ENCODE measurements around the gene SLC18B1.

The SLC18B1 gene

GRCh38 chr6:132741281-132741680 is 57.2 kb downstream of the SLC18B1 start:
- no peak for DNase-seq (ENCODE audit: low read depth)

DNA sequence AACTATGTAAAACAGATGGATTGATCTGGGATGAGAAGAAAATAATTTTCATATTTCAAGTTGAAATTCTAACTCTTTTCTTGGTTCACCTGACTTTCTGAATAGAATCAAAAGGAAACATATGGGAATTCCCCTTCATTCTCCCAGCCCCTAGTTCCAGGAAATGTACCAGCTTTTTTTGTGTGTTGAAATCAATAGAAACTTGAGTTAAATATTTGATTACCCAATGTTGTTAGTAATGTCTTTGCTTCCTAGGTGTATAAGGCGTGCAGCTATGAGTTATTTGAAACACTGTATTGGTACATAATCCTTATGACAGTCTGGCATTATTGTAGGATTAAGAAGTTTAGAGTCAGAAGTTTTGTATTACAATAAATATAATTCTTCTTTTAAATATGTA is 62.2 kb downstream of the SLC18B1 start:
- DNase-seq (ENCODE audit: low read depth) = no peak

DNA sequence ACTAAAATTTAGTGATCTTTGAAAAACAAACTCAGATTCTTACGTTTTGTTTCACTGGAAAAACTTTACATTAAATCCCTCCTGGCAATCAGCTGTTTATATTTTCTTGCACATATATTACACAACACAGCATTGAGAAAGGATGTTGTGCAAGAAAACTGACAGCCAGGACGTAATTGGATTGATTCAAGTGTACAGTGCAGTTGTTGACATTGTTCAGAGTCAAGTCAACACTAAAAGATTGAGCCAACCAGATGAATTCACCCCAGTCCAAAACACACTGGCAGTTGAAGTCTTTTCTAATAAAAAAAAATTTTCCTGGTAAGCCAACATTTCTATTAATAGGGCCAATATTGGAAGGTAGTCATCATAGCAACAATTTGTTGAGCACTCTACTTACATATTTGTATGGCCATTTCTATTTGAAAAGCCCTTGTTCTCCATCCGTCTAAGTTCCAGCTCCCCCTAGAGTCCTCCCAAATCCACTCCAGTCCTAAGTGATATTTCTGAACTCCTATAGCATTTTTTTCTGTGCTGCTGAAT is 63.7 kb downstream of the SLC18B1 start:
- no peak for DNase-seq (ENCODE audit: low read depth)

- DNase-seq (ENCODE audit: low read depth) = no peak
Observed at GRCh38 chr6:132733814-132734213, 64.6 kb downstream of the SLC18B1 start.

DNA sequence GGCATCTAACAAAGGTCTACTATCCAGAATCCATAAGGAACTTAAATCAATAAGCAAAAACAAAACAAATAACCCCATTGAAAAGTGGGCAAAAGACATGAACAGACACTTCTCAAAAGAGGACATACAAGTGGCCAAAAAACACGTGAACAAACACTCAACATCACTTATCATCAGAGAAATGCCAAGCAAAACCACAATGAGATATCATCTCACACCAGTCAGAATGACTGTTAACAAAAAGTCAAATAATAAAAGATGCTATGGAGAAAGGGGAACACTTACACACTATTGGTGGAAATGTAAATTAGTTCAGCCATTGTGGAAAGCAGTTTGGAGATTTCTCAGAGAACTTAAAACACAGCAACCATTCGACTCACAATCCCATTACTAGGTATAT is 65.2 kb downstream of the SLC18B1 start:
- no peak for DNase-seq (ENCODE audit: low read depth)

GRCh38 chr6:132731086-132731485 is 67.4 kb downstream of the SLC18B1 start:
- DNase-seq (ENCODE audit: low read depth) = no peak

DNA sequence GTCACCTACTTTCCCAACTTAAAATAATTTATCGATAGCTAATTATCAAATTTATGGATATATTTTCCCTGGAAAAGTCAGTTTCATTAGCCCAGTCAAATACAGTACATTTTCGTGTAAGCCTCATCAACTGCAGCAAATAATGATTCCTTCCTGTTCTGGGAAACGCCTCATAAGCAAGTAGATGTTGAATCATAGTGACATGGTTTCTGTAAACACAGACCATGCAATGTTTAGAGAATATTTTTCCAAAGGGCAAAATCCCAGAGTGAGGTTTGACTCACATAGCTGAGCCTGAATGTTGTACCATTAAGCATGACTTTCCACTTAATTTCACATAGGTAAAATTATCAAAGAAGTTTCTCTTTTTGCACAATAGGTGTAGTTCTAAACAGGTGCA is 67.9 kb downstream of the SLC18B1 start:
- no peak for DNase-seq (ENCODE audit: low read depth)

GRCh38 chr6:132728616-132729015 is 69.8 kb downstream of the SLC18B1 start:
- no peak for DNase-seq (ENCODE audit: low read depth)

- DNase-seq (ENCODE audit: low read depth) = no peak
Observed at GRCh38 chr6:132726608-132726975, 71.8 kb downstream of the SLC18B1 start.

DNA sequence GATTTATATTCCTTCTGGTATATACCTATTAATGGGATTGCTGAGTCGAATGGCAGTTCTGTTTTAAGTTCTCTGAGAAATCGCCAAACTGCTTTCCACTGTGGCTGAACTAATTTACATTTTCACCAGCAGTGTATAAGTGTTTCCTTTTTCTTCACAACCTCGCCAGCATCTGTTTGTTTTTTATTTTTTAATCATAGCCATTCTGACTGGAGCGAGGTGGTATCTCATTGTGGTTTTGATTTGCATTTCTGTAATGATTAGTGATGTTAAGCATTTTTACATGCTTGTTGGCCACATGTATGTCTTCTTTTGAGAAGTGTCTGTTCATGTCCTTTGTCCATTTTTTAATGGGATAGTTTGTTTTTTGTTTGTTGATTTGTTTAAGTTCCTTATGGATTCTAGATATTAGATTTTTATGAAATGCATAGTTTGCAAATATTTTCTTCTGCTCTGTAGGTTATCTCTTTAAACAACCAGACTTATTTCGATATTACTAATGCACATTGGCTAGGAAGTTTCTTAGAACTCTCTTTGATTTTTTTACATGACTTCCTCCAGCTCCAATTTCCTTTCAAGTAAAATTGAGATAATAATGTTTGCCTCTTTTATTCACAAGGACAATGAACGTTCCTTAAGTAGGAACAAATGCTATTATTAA is 72.4 kb downstream of the SLC18B1 start:
- DNase-seq (ENCODE audit: low read depth) = no peak

DNA sequence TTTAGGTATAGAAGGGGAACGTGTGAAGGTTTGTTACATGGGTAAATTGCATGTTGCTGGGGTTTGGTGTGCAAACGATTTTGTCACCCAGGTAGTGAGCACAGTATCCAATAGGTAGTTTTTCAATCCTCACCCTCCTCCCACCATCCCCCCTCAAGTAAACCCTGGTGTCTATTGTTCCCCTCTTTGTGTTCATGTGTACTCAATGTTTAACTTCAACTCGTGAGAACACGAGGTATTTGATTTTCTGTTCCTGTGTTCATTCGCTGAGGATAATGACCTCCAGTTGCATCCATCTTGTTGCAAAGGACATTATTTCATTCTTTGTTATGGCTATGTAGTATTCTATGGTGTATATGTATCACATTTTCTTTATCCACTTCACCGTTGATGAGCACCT is 73.0 kb downstream of the SLC18B1 start:
- DNase-seq (ENCODE audit: low read depth) = no peak

DNA sequence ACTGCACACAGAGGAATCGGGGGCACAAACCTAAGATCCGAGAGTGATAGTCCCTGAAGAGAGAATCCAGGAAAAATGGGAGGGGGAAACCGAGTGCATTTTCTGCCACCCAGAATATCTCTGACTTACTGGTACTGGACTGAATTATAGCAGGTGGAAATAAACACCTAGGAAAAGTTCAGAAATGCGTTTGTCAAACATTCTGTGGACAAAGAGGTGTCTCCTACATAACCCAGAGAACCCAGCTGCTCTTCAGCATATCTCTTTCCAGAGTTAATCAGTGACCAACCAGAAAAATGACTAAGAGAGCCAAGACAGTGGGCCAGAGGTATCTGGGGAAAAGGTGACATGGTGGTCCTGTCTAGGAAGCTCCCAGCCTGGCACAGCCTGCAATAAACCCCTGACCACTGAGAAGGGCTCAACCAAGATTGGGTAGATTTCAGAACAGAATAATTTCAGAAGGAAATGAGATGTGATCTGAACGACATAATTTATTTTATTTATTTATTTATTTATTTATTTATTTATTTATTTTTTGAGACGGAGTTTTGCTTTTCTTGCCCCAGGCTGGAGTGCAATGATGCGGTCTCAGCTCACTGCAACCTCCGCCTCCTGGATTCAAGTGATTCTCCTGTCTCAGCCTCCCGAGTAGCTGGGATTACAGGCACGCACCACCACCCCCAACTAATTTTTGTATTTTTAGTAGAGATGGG is 78.5 kb downstream of the SLC18B1 start:
- DNase-seq (ENCODE audit: low read depth) = no peak
